Measurements from ENCODE around the gene CASKIN2.

CASKIN2 gene

GRCh38 chr17:75476271-75476671 is 39.1 kb downstream of the CASKIN2 start:
- TF ChIP-seq, protein P1, sequence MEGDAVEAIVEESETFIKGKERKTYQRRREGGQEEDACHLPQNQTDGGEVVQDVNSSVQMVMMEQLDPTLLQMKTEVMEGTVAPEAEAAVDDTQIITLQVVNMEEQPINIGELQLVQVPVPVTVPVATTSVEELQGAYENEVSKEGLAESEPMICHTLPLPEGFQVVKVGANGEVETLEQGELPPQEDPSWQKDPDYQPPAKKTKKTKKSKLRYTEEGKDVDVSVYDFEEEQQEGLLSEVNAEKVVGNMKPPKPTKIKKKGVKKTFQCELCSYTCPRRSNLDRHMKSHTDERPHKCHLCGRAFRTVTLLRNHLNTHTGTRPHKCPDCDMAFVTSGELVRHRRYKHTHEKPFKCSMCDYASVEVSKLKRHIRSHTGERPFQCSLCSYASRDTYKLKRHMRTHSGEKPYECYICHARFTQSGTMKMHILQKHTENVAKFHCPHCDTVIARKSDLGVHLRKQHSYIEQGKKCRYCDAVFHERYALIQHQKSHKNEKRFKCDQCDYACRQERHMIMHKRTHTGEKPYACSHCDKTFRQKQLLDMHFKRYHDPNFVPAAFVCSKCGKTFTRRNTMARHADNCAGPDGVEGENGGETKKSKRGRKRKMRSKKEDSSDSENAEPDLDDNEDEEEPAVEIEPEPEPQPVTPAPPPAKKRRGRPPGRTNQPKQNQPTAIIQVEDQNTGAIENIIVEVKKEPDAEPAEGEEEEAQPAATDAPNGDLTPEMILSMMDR (conservative IDR thresholded peaks at IDR 0.05; ENCODE audit: low read depth, low read length) = no peak
- peak; percentile 38 for DNase-seq (ENCODE audit: low read depth)
- no peak overlapping the region for H3K4me3 ChIP-seq (ENCODE audit: low read depth, low read length)

- no peak overlapping the region for H3K4me3 ChIP-seq (ENCODE audit: low read depth, low read length)
- TF ChIP-seq, protein P1 (conservative IDR thresholded peaks at IDR 0.05; ENCODE audit: low read depth, low read length) = no peak
- no peak for DNase-seq (ENCODE audit: low read depth)
Measured at GRCh38 chr17:75475851-75476250, 39.5 kb downstream of the CASKIN2 start.

DNA sequence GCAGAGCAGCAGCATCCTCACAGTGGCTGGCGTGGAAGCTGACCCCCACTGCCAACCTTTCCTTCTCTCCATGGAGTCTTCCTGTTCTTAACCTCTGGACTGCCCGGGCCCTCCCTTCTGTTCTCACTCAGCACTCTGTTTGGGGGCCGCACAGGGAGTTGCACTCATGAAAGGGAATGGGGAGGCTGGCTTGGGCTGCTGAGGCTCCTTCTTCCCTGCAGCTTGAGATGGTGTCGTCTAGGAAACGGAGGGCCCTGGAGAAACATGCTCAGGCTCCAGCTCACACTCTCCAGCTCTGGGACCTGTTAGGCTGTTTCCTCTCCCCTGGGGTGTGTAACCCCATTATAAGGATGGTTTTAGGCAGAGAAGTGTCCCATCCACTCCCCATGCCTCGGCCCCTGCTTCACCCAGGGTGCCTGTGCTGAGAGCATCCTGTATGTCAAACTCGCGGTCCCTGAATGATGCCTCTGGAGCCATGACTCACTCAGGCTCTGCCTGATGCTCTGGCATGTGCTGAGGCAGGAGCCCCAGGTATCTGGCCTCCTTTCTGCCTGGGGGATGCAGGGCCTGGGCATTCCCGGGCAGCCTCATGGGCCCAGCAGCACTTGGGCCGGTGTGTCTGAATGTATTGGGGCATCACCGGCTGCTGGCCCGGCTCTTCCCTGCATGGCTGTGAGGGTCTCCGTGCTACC is 40.0 kb downstream of the CASKIN2 start:
- DNase-seq (ENCODE audit: low read depth) = peak; percentile 31
- TF ChIP-seq, protein P1 (conservative IDR thresholded peaks at IDR 0.05; ENCODE audit: low read depth, low read length) = no peak
- no peak overlapping the region for H3K4me3 ChIP-seq (ENCODE audit: low read depth, low read length)

- H3K4me3 ChIP-seq (ENCODE audit: low read depth, low read length) = no peak overlapping the region
- TF ChIP-seq, protein P1 (conservative IDR thresholded peaks at IDR 0.05; ENCODE audit: low read depth, low read length) = no peak
- DNase-seq (ENCODE audit: low read depth) = no peak
Measured at GRCh38 chr17:75474736-75475135, 40.6 kb downstream of the CASKIN2 start.

DNA sequence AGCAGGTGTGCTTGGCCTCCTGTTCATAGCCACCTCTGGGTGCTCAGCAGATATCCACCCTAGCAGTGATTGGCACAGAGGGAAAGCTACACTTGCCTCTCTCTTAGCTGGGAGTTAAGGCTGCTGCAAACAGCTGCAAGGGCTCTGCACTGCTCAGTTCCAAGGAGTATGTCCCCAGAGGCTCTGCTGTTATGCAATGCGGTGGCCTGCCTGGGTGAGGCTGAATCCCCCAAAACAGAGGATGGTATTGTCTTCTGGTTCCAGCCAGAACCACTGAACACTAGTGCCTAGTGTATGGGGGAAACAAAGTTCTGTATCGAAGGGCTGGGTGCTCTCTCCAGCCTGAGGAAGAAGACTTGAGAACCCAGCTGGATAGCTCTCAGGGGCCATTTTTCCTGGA is 42.1 kb downstream of the CASKIN2 start:
- no peak overlapping the region for H3K4me3 ChIP-seq (ENCODE audit: low read depth, low read length)
- TF ChIP-seq, protein P1 (conservative IDR thresholded peaks at IDR 0.05; ENCODE audit: low read depth, low read length) = no peak
- DNase-seq (ENCODE audit: low read depth) = no peak

GRCh38 chr17:75472119-75472518 is 43.2 kb downstream of the CASKIN2 start:
- H3K4me3 ChIP-seq (ENCODE audit: low read depth, low read length) = no peak overlapping the region
- DNase-seq (ENCODE audit: low read depth) = no peak
- TF ChIP-seq, protein P1 (conservative IDR thresholded peaks at IDR 0.05; ENCODE audit: low read depth, low read length) = no peak

GRCh38 chr17:75471207-75471606 is 44.1 kb downstream of the CASKIN2 start:
- DNase-seq (ENCODE audit: low read depth) = no peak
- TF ChIP-seq, protein P1 (conservative IDR thresholded peaks at IDR 0.05; ENCODE audit: low read depth, low read length) = no peak
- no peak overlapping the region for H3K4me3 ChIP-seq (ENCODE audit: low read depth, low read length)

Measured in choroid plexus epithelial cell (primary cell).